ENCODE data around the gene HMX1.

DNA sequence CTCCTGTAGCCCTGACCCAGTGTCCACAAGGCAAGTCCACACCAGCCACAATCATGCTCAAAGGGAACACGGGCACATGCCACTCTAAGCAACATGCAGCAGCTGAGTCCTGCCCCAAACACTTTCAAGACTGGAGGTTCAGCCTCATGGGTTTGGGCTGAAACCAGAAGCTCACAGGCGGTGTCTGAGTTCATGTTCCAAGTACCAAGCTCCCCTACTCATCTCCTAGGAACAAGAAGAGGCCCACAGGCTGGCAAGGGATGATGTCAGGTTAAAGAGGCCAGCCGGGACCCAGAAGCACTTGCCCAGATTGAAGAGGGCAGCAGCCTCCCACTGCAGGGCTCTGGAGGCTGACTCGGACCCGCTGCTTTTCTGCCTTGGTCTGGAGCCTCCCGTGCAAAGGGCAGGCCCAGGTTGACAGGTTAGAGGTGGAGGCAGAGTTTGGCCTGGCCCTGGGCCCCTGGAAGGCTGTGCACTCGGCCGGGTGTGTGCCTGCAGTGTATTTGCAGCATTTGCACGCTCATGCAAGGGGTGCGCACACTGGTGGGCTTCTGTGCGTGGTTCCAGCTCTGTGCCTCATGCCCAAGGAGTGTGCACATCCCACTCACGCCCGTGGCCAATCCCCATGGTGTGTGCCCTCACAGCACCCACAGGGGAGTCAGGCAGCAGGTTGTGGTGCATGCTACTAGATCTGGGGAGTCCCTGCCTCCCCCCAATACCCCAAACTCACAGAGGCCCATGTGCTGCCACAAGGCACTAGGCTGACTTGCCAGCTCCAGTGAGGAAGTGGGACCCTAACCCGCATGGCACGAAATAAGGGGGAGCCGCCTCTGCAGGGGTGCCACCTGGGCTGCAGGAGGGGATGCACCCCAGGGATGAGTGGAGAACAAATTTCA lies 2.4 kb downstream of the HMX1 start:
- TF ChIP-seq CTCF (IDR thresholded peaks at IDR 0.05) (no peak), POLR2A (IDR thresholded peaks at IDR 0.05) (no peak)
